ENCODE measurements around the gene MED8.

The MED8 gene

GRCh38 chr1:43358121-43358745 is 31.4 kb downstream of the MED8 start:
- DNase-seq = peak in 1 of 2 donors; percentile 37

- no peak for DNase-seq
Measured at GRCh38 chr1:43357251-43357650, 32.3 kb downstream of the MED8 start.

- no peak for DNase-seq
Measured at GRCh38 chr1:43354936-43355335, 34.7 kb downstream of the MED8 start.

- no peak for DNase-seq
Measured at GRCh38 chr1:43354471-43354870, 35.1 kb downstream of the MED8 start.

GRCh38 chr1:43352881-43353280 is 36.7 kb downstream of the MED8 start:
- DNase-seq = no peak

- DNase-seq = no peak
Measured at GRCh38 chr1:43352351-43352705, 37.3 kb downstream of the MED8 start.

- DNase-seq = no peak
Measured at GRCh38 chr1:43351421-43352350, 37.9 kb downstream of the MED8 start.

- DNase-seq = no peak
Measured at GRCh38 chr1:43350976-43351375, 38.6 kb downstream of the MED8 start.

GRCh38 chr1:43349594-43350306 is 39.9 kb downstream of the MED8 start:
- no peak for DNase-seq

- peak; percentile 85 to 90 for DNase-seq
Measured at GRCh38 chr1:43348809-43349593, 40.6 kb downstream of the MED8 start.

GRCh38 chr1:43348343-43348808 is 41.2 kb downstream of the MED8 start:
- DNase-seq = no peak

GRCh38 chr1:43346636-43347035 is 43.0 kb downstream of the MED8 start:
- DNase-seq = no peak

- no peak for DNase-seq
Measured at GRCh38 chr1:43345120-43345519, 44.5 kb downstream of the MED8 start.

GRCh38 chr1:43344267-43344850 is 45.2 kb downstream of the MED8 start:
- no peak for DNase-seq

GRCh38 chr1:43340559-43340958 is 49.0 kb downstream of the MED8 start:
- DNase-seq = no peak

- DNase-seq = no peak
Measured at GRCh38 chr1:43339584-43340232, 49.9 kb downstream of the MED8 start.

- DNase-seq = no peak
Measured at GRCh38 chr1:43338001-43338400, 51.6 kb downstream of the MED8 start.

- DNase-seq = no peak
Measured at GRCh38 chr1:43337588-43337987, 52.0 kb downstream of the MED8 start, which contains the start of gene MPL. TSS of gene MPL (plus strand) at chr1:43337818. CDS start at chr1:43337849, 31 bp downstream.

- DNase-seq = no peak
Measured at GRCh38 chr1:43334453-43335205, 55.0 kb downstream of the MED8 start.

Measured in CD4-positive, alpha-beta T cell treated with Interferon alpha-2 for 1 hour (primary cell).